HFF-Myc (cell line): ENCODE measurements around the gene NKAIN1.
"Not testable (repeated sequence)": the region's sequence is repeated elsewhere in the genome, so short reads cannot be mapped to it uniquely, and the experiment has no call there.

Source experiments
- DNase-seq: peaks from one replicate; pipeline ENCODE4 v3.0.0-alpha.2; 2011; ENCODE audit warnings: low read depth; ENCODE audit errors: extremely low read depth
- H3K4me3 ChIP-seq: replicated peaks from 2 replicates; pipeline ENCODE4 v1.5.1; 2011; ENCODE audit warnings: low read depth, mild to moderate bottlenecking, control low read depth, low read length
- TF ChIP-seq, protein P1 (sequence below): IDR thresholded peaks from 2 replicates; pipeline ENCODE4 v1.5.1; 2012; ENCODE audit warnings: mild to moderate bottlenecking, low read depth, low read length, control low read depth; ENCODE audit errors: missing control alignments

The NKAIN1 gene

DNA sequence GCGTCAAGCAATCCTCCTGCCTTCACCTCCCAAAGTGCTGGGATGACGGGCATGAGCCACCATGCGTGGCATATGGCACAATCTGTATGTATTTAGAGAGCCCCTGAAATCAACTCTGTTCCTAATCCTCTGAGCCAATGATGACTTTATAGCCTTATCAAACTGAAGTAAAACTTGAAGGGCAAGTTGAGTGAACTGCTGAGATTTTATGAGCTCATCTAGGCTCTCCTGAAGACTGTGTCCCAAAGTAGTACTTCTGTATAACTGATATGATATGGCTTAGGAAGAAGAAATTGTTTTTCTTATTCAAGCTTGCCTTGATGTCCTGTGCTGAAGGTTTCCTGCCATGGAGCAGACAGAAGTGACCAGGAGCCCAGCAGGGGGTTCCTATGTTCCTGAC, 23.7 kb upstream of the NKAIN1 start:
- no peak overlapping the region for H3K4me3 ChIP-seq
- TF ChIP-seq, protein P1, sequence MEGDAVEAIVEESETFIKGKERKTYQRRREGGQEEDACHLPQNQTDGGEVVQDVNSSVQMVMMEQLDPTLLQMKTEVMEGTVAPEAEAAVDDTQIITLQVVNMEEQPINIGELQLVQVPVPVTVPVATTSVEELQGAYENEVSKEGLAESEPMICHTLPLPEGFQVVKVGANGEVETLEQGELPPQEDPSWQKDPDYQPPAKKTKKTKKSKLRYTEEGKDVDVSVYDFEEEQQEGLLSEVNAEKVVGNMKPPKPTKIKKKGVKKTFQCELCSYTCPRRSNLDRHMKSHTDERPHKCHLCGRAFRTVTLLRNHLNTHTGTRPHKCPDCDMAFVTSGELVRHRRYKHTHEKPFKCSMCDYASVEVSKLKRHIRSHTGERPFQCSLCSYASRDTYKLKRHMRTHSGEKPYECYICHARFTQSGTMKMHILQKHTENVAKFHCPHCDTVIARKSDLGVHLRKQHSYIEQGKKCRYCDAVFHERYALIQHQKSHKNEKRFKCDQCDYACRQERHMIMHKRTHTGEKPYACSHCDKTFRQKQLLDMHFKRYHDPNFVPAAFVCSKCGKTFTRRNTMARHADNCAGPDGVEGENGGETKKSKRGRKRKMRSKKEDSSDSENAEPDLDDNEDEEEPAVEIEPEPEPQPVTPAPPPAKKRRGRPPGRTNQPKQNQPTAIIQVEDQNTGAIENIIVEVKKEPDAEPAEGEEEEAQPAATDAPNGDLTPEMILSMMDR, result no peak
- DNase-seq, result no peak

DNA sequence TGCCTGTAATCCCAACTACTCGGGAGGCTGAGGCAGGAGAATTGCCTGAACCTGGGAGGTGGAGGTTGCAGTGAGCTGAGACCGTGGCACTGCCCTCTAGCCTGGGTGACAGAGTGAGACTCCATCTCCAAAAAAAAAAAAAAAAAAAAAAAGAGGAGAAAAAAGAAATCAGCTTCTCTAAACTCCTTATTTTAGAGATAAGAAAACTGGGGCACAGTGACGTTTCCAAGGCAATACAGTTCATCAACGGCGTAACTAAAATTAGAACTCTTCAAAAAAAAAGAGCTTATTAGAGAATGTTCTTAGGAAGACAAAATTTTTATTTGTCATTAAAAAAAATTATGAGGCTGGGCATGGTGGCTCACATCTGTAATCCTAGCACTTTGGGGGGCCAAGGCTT, 22.7 kb upstream of the NKAIN1 start:
- not testable (repeated sequence) for H3K4me3 ChIP-seq, DNase-seq

DNA sequence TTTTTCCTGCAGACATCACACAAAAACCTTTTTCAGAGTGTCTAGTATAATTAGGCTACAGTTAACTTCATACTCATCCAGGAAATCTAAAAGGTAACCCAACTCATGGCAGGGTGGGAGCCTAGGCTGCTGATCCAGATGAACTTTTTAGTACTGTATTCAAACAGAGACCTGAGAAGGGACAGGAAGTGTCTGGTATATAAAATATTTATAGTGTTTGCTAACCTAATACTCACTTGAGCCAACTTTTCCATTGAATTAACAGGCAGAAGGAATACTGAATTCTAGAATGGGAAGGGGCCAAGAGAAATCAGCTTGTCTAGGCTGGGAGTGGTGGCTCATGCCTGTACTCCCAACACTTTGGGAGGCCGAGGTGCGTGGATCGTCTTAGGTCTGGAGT, 22.2 kb upstream of the NKAIN1 start:
- H3K4me3 ChIP-seq, result no peak overlapping the region
- DNase-seq, result no peak
- TF ChIP-seq, protein P1, result no peak

DNA sequence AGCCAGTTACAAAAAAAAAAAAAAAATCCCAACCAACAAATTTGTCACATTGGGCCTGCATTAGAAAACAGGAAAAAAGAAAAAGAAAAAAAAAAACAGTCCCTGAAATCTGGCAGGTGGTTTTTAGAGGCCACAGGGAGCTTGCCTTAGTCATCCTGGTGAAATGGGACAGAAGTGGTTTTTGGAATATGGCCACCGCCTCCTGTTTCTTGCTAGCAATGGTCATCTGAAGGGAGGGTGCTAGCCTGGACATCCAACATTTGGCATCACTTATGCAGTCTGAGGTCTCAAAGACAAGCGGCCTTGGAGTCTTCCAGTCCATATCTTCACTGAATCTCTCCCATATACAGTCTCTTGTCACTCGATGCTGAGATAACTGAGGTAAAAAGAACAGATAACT, 20.1 kb upstream of the NKAIN1 start:
- TF ChIP-seq, protein P1, result no peak
- no peak for DNase-seq
- H3K4me3 ChIP-seq, result no peak overlapping the region

DNA sequence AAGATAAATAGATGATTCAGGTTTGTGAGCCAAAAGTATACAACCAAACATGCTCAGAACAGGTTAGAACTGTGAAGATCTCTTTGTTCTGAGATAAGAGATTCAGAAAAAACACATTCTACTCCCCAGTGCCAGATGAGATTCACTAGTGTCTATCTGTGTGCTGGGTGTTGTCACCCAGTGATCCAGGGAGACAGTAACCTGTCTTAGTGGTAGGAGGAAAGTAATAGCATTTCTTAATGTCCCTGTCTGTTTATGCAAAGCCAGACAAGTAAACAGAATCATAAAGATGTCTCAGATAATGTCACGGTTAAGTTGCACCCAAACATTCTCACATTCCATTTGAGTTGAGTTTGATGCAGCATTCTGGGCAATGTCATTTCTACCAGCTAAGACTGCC, 18.9 kb upstream of the NKAIN1 start:
- no peak for DNase-seq
- TF ChIP-seq, protein P1, result no peak

DNA sequence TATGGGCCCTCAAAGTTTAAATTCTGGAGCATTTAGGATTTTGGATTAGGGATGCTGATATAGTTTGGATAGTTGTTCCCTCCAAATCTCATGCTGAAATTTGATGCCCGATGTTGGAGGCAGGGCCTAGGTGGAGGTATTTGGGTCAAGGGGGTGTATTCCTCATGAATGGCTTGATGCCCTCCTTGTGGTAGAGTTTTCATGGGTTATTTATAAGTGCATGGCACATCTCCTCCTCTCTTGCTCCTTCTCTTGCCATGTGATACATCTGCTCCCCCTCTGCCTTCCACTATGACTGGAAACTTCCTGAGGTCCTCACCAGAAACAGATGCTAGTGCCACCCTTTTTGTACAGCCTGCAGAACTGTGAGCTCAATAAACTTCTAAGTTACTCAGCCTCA, 17.5 kb upstream of the NKAIN1 start:
- no peak for DNase-seq
- TF ChIP-seq, protein P1, result no peak
- no peak overlapping the region for H3K4me3 ChIP-seq

More for the DNA sequence above, 18.9 kb upstream of the NKAIN1 start:
- H3K4me3 ChIP-seq, result no peak overlapping the region

DNA sequence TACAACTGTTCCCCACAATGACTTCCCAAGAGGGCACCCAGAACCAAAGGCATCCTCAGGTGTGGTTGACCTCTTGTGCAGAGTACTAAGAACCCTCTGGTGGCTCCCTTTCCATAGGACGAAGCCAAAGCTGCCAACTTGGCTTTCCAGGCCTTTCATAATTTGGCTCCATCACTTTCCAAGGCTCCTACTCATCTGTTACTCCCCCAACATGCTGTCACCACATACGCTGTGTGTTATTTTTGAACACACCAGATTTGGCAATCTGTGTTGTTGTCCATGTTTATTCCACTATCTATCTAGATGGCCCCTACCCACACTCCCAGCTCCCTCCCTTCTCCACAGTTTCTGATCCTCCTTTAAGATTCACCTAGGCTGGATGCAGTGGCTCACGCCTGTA, 10.2 kb upstream of the NKAIN1 start:
- no peak for DNase-seq
- TF ChIP-seq, protein P1, result no peak
- H3K4me3 ChIP-seq, result no peak overlapping the region
